SH-SY5Y (cell line): ENCODE data around the gene NODAL.

Experiments used
- GATA2 ChIP-seq: IDR thresholded peaks from 2 replicates; pipeline ENCODE4 v1.6.1; 2011; ENCODE audit warnings: mild to moderate bottlenecking, low read depth, low read length
- GATA3 ChIP-seq: IDR thresholded peaks from 2 replicates; pipeline ENCODE4 v1.6.1; 2011; ENCODE audit warnings: low read depth, mild to moderate bottlenecking, low read length, moderate library complexity

- TF ChIP-seq GATA3 (no peak), GATA2 (no peak)
These were observed 29.1 kb downstream of the NODAL start for GRCh38 chr10:70412356-70412755.
